Type B pancreatic cell (in vitro differentiated cells): ENCODE measurements around the gene HRH1. TPM values are rescaled to one million over a fixed set of nuclear protein-coding genes. Genes with fewer than 3 reads are reported as not detected.

Source experiments
- DNase-seq: peaks from one replicate; pipeline ENCODE4 v3.0.0; 2021; ENCODE audit warnings: mixed read lengths; ENCODE audit not compliant: unreplicated experiment; ENCODE audit errors: extremely low spot score
- H3K27ac Mint-ChIP-seq: 2 replicates; pipeline ENCODE4 v1.8.0; 2021; ENCODE audit warnings: mild to moderate bottlenecking, mixed read lengths
- H3K27me3 Mint-ChIP-seq: 2 replicates; pipeline ENCODE4 v1.8.0; 2021; ENCODE audit warnings: mixed read lengths
- H3K36me3 Mint-ChIP-seq: 2 replicates; pipeline ENCODE4 v1.8.0; 2021; ENCODE audit warnings: mixed read lengths
- H3K4me1 Mint-ChIP-seq: one replicate; pipeline ENCODE4 v1.8.0; 2021; ENCODE audit warnings: mixed read lengths; ENCODE audit not compliant: unreplicated experiment
- H3K4me3 Mint-ChIP-seq: 2 replicates; pipeline ENCODE4 v1.8.0; 2021; ENCODE audit warnings: mild to moderate bottlenecking, mixed read lengths
- H3K9me3 Mint-ChIP-seq: 2 replicates; pipeline ENCODE4 v1.8.0; 2021; ENCODE audit warnings: mixed read lengths
- CTCF ChIP-seq: fragments of 200-600 bp; sonication (generic); conservative IDR thresholded peaks from 2 replicates; pipeline ENCODE4 v1.5.0; 2021; ENCODE audit warnings: antibody characterized with exemption, mild to moderate bottlenecking
- total RNA-seq: library from RNA; stranded (reverse); gene quantifications from 2 replicates; pipeline ENCODE4 v1.2.1, GENCODE V29; 2021; ENCODE audit warnings: low replicate concordance

HRH1 gene
- total RNA-seq, 1 donor from 2014 or later, result 4.7 TPM

- DNase-seq, result no peak
- TF ChIP-seq CTCF, result no peak
- Mint-ChIP-seq H3K27me3 (no peaks in the 10 kb centered on the region), H3K4me3 (no peak overlapping the region), H3K9me3 (no peaks in the 10 kb centered on the region), H3K27ac (peak overlapping the region; percentile 56), H3K4me1 (no peaks in the 10 kb centered on the region), H3K36me3 (no peaks in the 10 kb centered on the region)
These were observed 86.2 kb downstream of the HRH1 start for GRCh38 chr3:11240496-11240895.

- no peak for DNase-seq
- Mint-ChIP-seq H3K27ac (no peak overlapping the region), H3K9me3 (no peaks in the 10 kb centered on the region), H3K36me3 (no peaks in the 10 kb centered on the region), H3K4me3 (no peak overlapping the region), H3K4me1 (no peaks in the 10 kb centered on the region), H3K27me3 (no peaks in the 10 kb centered on the region)
- TF ChIP-seq CTCF, result no peak
These were observed 89.9 kb downstream of the HRH1 start for GRCh38 chr3:11244121-11244677.

- no peaks in the 10 kb centered on the region for H3K27me3 Mint-ChIP-seq
- H3K27ac Mint-ChIP-seq, result no peak overlapping the region
- H3K4me1 Mint-ChIP-seq, result no peaks in the 10 kb centered on the region
- no peak for TF ChIP-seq CTCF
- no peak for DNase-seq
- H3K36me3 Mint-ChIP-seq, result no peaks in the 10 kb centered on the region
- no peaks in the 10 kb centered on the region for H3K9me3 Mint-ChIP-seq
- H3K4me3 Mint-ChIP-seq, result no peak overlapping the region
These were observed 91.0 kb downstream of the HRH1 start for GRCh38 chr3:11245276-11245675.

GRCh38 chr3:11245827-11246662, 91.8 kb downstream of the HRH1 start:
- Mint-ChIP-seq H3K27ac (no peak overlapping the region), H3K4me1 (no peaks in the 10 kb centered on the region), H3K4me3 (no peak overlapping the region), H3K36me3 (no peaks in the 10 kb centered on the region), H3K9me3 (no peaks in the 10 kb centered on the region), H3K27me3 (no peaks in the 10 kb centered on the region)
- DNase-seq, result no peak
- no peak for TF ChIP-seq CTCF

- Mint-ChIP-seq H3K36me3 (no peaks in the 10 kb centered on the region), H3K27ac (no peak overlapping the region), H3K4me1 (no peaks in the 10 kb centered on the region), H3K27me3 (no peaks in the 10 kb centered on the region), H3K9me3 (no peaks in the 10 kb centered on the region), H3K4me3 (no peak overlapping the region)
- no peak for TF ChIP-seq CTCF
- no peak for DNase-seq
These were observed 92.3 kb downstream of the HRH1 start for GRCh38 chr3:11246663-11246970.
